A549 (cell line): ENCODE data around the gene SLC20A1.

Experiments
- CBX2 ChIP-seq: fragments of 200-600 bp; sonication (generic); IDR thresholded peaks from 2 replicates; pipeline ENCODE4 v1.6.1; 2016; ENCODE audit warnings: low read depth, mild to moderate bottlenecking, borderline replicate concordance
- CHD2 ChIP-seq: fragments of 150-350 bp; IDR thresholded peaks from 2 replicates; pipeline ENCODE4 v1.6.1; 2014; ENCODE audit warnings: low read length; ENCODE audit not compliant: partially characterized antibody
- E2F6 ChIP-seq: IDR thresholded peaks from 2 replicates; pipeline ENCODE4 v1.6.1; 2012; ENCODE audit warnings: low read depth, borderline replicate concordance
- GATA3 ChIP-seq: IDR thresholded peaks from 2 replicates; pipeline ENCODE4 v1.6.1; 2012; ENCODE audit warnings: borderline replicate concordance
- MAFK ChIP-seq: fragments of 450-650 bp; IDR thresholded peaks from 2 replicates; pipeline ENCODE4 v1.6.1; 2014; ENCODE audit not compliant: partially characterized antibody
- MAX ChIP-seq: IDR thresholded peaks from 2 replicates; pipeline ENCODE4 v1.6.1; 2012
- NPAS2 ChIP-seq: fragments of 250-450 bp; sonication (Bioruptor Pico); IDR thresholded peaks from 2 replicates; pipeline ENCODE4 v1.8.0; 2022; ENCODE audit warnings: mild to moderate bottlenecking, moderate library complexity, borderline replicate concordance
- NR3C1 ChIP-seq: fragments of >200 bp; sonication (Bioruptor Twin); formaldehyde crosslinking; IDR thresholded peaks from 3 replicates; pipeline ENCODE4 v1.6.1; 2017
- POLR2A ChIP-seq: IDR thresholded peaks from 2 replicates; pipeline ENCODE4 v1.6.1; 2012; ENCODE audit warnings: mild to moderate bottlenecking, low read length
- POLR2AphosphoS2 ChIP-seq: conservative IDR thresholded peaks from 2 replicates; pipeline ENCODE4 v1.6.1; 2012; ENCODE audit warnings: low read length, improper control_type of control experiment, inconsistent platforms
- SMC3 ChIP-seq: fragments of >200 bp; sonication (Bioruptor Twin); formaldehyde crosslinking; IDR thresholded peaks from 3 replicates; pipeline ENCODE4 v1.6.1; 2018; ENCODE audit warnings: inconsistent platforms
- SREBF2 ChIP-seq: fragments of 450-650 bp; IDR thresholded peaks from 2 replicates; pipeline ENCODE4 v1.6.1; 2014; ENCODE audit warnings: mild to moderate bottlenecking, moderate library complexity
- TF ChIP-seq, protein P1 (sequence below): fragments of >200 bp; sonication (Bioruptor Twin); formaldehyde crosslinking; IDR thresholded peaks from 3 replicates; pipeline ENCODE4 v1.5.1; 2016
- TF ChIP-seq, protein P2 (sequence below): fragments of 200-600 bp; sonication (generic); IDR thresholded peaks from 2 replicates; pipeline ENCODE4 v1.6.1; 2016; ENCODE audit warnings: antibody characterized with exemption, mild to moderate bottlenecking, moderate library complexity

- TF ChIP-seq, protein P1, sequence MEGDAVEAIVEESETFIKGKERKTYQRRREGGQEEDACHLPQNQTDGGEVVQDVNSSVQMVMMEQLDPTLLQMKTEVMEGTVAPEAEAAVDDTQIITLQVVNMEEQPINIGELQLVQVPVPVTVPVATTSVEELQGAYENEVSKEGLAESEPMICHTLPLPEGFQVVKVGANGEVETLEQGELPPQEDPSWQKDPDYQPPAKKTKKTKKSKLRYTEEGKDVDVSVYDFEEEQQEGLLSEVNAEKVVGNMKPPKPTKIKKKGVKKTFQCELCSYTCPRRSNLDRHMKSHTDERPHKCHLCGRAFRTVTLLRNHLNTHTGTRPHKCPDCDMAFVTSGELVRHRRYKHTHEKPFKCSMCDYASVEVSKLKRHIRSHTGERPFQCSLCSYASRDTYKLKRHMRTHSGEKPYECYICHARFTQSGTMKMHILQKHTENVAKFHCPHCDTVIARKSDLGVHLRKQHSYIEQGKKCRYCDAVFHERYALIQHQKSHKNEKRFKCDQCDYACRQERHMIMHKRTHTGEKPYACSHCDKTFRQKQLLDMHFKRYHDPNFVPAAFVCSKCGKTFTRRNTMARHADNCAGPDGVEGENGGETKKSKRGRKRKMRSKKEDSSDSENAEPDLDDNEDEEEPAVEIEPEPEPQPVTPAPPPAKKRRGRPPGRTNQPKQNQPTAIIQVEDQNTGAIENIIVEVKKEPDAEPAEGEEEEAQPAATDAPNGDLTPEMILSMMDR = no peak
- TF ChIP-seq MAX (no peak), POLR2A (no peak), MAFK (no peak), GATA3 (no peak), E2F6 (no peak), NPAS2 (CRISPR knock-in tag) (no peak), CBX2 (no peak), CHD2 (no peak), SMC3 (no peak), POLR2AphosphoS2 (no peak), SREBF2 (no peak), NR3C1 (no peak)
- TF ChIP-seq, protein P2, sequence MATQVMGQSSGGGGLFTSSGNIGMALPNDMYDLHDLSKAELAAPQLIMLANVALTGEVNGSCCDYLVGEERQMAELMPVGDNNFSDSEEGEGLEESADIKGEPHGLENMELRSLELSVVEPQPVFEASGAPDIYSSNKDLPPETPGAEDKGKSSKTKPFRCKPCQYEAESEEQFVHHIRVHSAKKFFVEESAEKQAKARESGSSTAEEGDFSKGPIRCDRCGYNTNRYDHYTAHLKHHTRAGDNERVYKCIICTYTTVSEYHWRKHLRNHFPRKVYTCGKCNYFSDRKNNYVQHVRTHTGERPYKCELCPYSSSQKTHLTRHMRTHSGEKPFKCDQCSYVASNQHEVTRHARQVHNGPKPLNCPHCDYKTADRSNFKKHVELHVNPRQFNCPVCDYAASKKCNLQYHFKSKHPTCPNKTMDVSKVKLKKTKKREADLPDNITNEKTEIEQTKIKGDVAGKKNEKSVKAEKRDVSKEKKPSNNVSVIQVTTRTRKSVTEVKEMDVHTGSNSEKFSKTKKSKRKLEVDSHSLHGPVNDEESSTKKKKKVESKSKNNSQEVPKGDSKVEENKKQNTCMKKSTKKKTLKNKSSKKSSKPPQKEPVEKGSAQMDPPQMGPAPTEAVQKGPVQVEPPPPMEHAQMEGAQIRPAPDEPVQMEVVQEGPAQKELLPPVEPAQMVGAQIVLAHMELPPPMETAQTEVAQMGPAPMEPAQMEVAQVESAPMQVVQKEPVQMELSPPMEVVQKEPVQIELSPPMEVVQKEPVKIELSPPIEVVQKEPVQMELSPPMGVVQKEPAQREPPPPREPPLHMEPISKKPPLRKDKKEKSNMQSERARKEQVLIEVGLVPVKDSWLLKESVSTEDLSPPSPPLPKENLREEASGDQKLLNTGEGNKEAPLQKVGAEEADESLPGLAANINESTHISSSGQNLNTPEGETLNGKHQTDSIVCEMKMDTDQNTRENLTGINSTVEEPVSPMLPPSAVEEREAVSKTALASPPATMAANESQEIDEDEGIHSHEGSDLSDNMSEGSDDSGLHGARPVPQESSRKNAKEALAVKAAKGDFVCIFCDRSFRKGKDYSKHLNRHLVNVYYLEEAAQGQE = no peak
Observed at GRCh38 chr2:112701052-112701451, 55.3 kb downstream of the SLC20A1 start.
